ENCODE results near the gene DDB1. TPM values are rescaled to one million over a fixed set of nuclear protein-coding genes. Genes with fewer than 3 reads are reported as not detected.

DDB1 gene
- total and polyA plus RNA-seq, 9 of the 15 experiments (the other 6 are each of a cell fraction or from before 2014, with no cell fraction given) = 172 to 361 (median 266) TPM

- no peak for TF ChIP-seq TFAM (CRISPR knock-in tag; conservative IDR thresholded peaks at IDR 0.05)
- peak; percentile 31 for TF ChIP-seq RBM22 (IDR thresholded peaks at IDR 0.05; ENCODE audit: low read depth, low read length, poor library complexity, severe bottlenecking)
- peak; percentile 76 for TF ChIP-seq PHF20 (IDR thresholded peaks at IDR 0.05; ENCODE audit: partially characterized antibody)
- no peak for TF ChIP-seq SRSF7 (optimal IDR thresholded peaks at IDR 0.05; ENCODE audit: low read depth, low read length)
- TF ChIP-seq ZNF551 (CRISPR knock-in tag; IDR thresholded peaks at IDR 0.05) = no peak
- no peak for TF ChIP-seq PURB (CRISPR knock-in tag; IDR thresholded peaks at IDR 0.05; ENCODE audit: low read depth)
- no peak for TF ChIP-seq SRSF9 (IDR thresholded peaks at IDR 0.05; ENCODE audit: borderline replicate concordance, low read depth, low read length)
- TF ChIP-seq ATF7 (IDR thresholded peaks at IDR 0.05) = peak; percentile 77
- peak; percentile 79; the same call in 1 of the 2 replicates for TF ChIP-seq ZNF589 (CRISPR knock-in tag; IDR thresholded peaks at IDR 0.05; ENCODE audit: low read depth)
- TF ChIP-seq CREB5 (CRISPR knock-in tag; IDR thresholded peaks at IDR 0.05) = no peak
- no peak for TF ChIP-seq ZBTB49 (CRISPR knock-in tag; IDR thresholded peaks at IDR 0.05; ENCODE audit: borderline replicate concordance)
- peak; percentile 44 to 59; a peak in 2 of 4 replicates for TF ChIP-seq ARNT (IDR thresholded peaks at IDR 0.05)
- no peak for TF ChIP-seq SMARCB1 (IDR thresholded peaks at IDR 0.05; ENCODE audit: insufficient read length, low read depth)
- no peak for TF ChIP-seq MXD1 (CRISPR knock-in tag; IDR thresholded peaks at IDR 0.05; ENCODE audit: borderline replicate concordance, poor library complexity, severe bottlenecking)
- no peak for TF ChIP-seq DLX4 (CRISPR knock-in tag; IDR thresholded peaks at IDR 0.05)
- peak; percentile 87 to 97 (median 97) for TF ChIP-seq YY1 (IDR thresholded peaks at IDR 0.05; ENCODE audit: borderline replicate concordance in 1 of 3, control insufficient read depth in 1 of 3, extremely low read depth in 1 of 3, insufficient read depth in 3 of 3, insufficient read length in 1 of 3, insufficient replicate concordance in 2 of 3, low read depth in 1 of 3, low read length in 2 of 3)
- no peak for TF ChIP-seq KAT7 (CRISPR knock-in tag; IDR thresholded peaks at IDR 0.05; ENCODE audit: borderline replicate concordance)
- peak; percentile 30 for TF ChIP-seq SOX6 (IDR thresholded peaks at IDR 0.05)
- TF ChIP-seq ZNF384 (IDR thresholded peaks at IDR 0.05; ENCODE audit: low read depth, low read length) = no peak
- TF ChIP-seq SREBF1 (IDR thresholded peaks at IDR 0.05; ENCODE audit: borderline replicate concordance, low read depth, low read length) = no peak
Measured at GRCh38 chr11:61361741-61362541, 29.0 kb upstream of the DDB1 start, which contains the start of the genes CYB561A3 and TMEM138 (continued).
